ACC112 (cell line): ENCODE measurements around the gene SOS1.

ENCODE experiments used
- H2AFZ ChIP-seq: fragments of 200-600 bp; sonication (generic); one replicate; pipeline ENCODE4 v1.6.0; 2017; ENCODE audit warnings: antibody characterized with exemption, low read length; ENCODE audit not compliant: unreplicated experiment
- H3K27ac ChIP-seq: fragments of 200-600 bp; sonication (generic); 2 replicates; pipeline ENCODE4 v1.5.1; 2014; ENCODE audit warnings: low read depth, mild to moderate bottlenecking, antibody characterized with exemption, low read length, moderate library complexity
- H3K27me3 ChIP-seq: fragments of 200-600 bp; sonication (generic); 2 replicates; pipeline ENCODE4 v1.6.1; 2014; ENCODE audit warnings: mild to moderate bottlenecking, antibody characterized with exemption, low read length, moderate library complexity, mixed read lengths; ENCODE audit not compliant: insufficient read depth
- H3K36me3 ChIP-seq: fragments of 200-600 bp; sonication (generic); 2 replicates; pipeline ENCODE4 v1.6.1; 2016; ENCODE audit warnings: mild to moderate bottlenecking, antibody characterized with exemption, low read length, moderate library complexity, mixed read lengths; ENCODE audit not compliant: insufficient read depth
- H3K4me1 ChIP-seq: fragments of 200-600 bp; sonication (generic); one replicate; pipeline ENCODE4 v1.6.1; 2016; ENCODE audit warnings: low read length, mixed read lengths; ENCODE audit not compliant: insufficient read depth, unreplicated experiment, control insufficient read depth
- H3K4me3 ChIP-seq: fragments of 200-600 bp; sonication (generic); 2 replicates; pipeline ENCODE4 v1.5.1; 2014; ENCODE audit warnings: mild to moderate bottlenecking, low read depth, low read length
- H3K79me2 ChIP-seq: fragments of 200-600 bp; sonication (generic); one replicate; pipeline ENCODE4 v1.6.0; 2016; ENCODE audit warnings: low read length; ENCODE audit not compliant: control insufficient read depth, unreplicated experiment, insufficient read depth

Gene SOS1

GRCh38 chr2:38971377-38971776 is 149.5 kb downstream of the SOS1 start:
- H3K27me3 ChIP-seq = no peaks in the 10 kb centered on the region
- no peak overlapping the region for H3K4me3 ChIP-seq
- peaks cover 8% of the 10 kb centered on the region; the same call in 1 of the 2 replicates for H3K36me3 ChIP-seq
- H2AFZ ChIP-seq = no peak overlapping the region
- H3K4me1 ChIP-seq = no peaks in the 10 kb centered on the region
- no peak overlapping the region for H3K27ac ChIP-seq
- H3K79me2 ChIP-seq = no peaks in the 10 kb centered on the region

DNA sequence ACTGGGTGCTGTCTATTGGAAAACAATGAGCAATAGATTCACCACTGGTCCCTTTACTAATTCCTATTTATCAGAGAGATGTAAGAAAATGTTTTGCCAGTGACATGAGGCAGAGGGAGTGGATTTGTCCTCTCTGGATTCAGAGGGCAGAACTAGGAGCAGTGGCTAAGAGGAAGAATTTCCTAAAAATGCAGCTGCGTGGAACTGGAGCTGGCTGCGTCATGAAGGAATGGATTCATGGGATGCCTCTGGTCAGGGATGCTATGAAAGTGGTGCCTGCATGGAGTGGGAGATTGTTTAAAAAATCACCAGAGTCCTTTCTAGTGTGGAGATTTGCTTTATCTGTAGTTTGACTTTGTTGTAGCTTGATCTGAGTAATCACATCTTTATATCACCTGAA is 152.8 kb downstream of the SOS1 start:
- H2AFZ ChIP-seq = no peak overlapping the region
- no peaks in the 10 kb centered on the region for H3K27me3 ChIP-seq
- H3K27ac ChIP-seq = no peak overlapping the region
- H3K36me3 ChIP-seq = peaks cover 8% of the 10 kb centered on the region; the same call in 1 of the 2 replicates
- no peaks in the 10 kb centered on the region for H3K4me1 ChIP-seq
- no peaks in the 10 kb centered on the region for H3K79me2 ChIP-seq
- H3K4me3 ChIP-seq = no peak overlapping the region

- no peaks in the 10 kb centered on the region for H3K27me3 ChIP-seq
- no peaks in the 10 kb centered on the region for H3K4me1 ChIP-seq
- H3K79me2 ChIP-seq = no peaks in the 10 kb centered on the region
- H2AFZ ChIP-seq = no peak overlapping the region
- H3K36me3 ChIP-seq = peaks cover 8% of the 10 kb centered on the region; the same call in 1 of the 2 replicates
- H3K4me3 ChIP-seq = no peak overlapping the region
- H3K27ac ChIP-seq = no peak overlapping the region
These were observed 154.2 kb downstream of the SOS1 start for GRCh38 chr2:38966678-38967077.

GRCh38 chr2:38966006-38966405 is 154.8 kb downstream of the SOS1 start:
- Histone ChIP-seq H3K36me3 (peaks cover 8% of the 10 kb centered on the region; the same call in 1 of the 2 replicates), H2AFZ (no peak overlapping the region), H3K4me1 (peaks cover 2% of the 10 kb centered on the region), H3K79me2 (no peaks in the 10 kb centered on the region), H3K27ac (no peak overlapping the region), H3K4me3 (no peak overlapping the region), H3K27me3 (no peaks in the 10 kb centered on the region)

- Histone ChIP-seq H3K4me3 (peak overlapping the region; percentile 87), H3K36me3 (no peaks in the 10 kb centered on the region), H3K79me2 (no peaks in the 10 kb centered on the region), H2AFZ (peak overlapping the region; percentile 99), H3K4me1 (peaks cover 9% of the 10 kb centered on the region), H3K27me3 (no peaks in the 10 kb centered on the region), H3K27ac (no peak overlapping the region)
These were observed 160.1 kb downstream of the SOS1 start for GRCh38 chr2:38960609-38961320.

GRCh38 chr2:38959938-38960608 is 160.8 kb downstream of the SOS1 start:
- Histone ChIP-seq H3K4me3 (peak overlapping the region; percentile 87), H3K79me2 (no peaks in the 10 kb centered on the region), H2AFZ (peak overlapping the region; percentile 99), H3K4me1 (peaks cover 9% of the 10 kb centered on the region), H3K27me3 (no peaks in the 10 kb centered on the region), H3K36me3 (no peaks in the 10 kb centered on the region), H3K27ac (no peak overlapping the region)

GRCh38 chr2:38959466-38959865 is 161.4 kb downstream of the SOS1 start:
- no peaks in the 10 kb centered on the region for H3K79me2 ChIP-seq
- H3K27me3 ChIP-seq = no peaks in the 10 kb centered on the region
- peaks cover 9% of the 10 kb centered on the region for H3K4me1 ChIP-seq
- H3K36me3 ChIP-seq = no peaks in the 10 kb centered on the region
- H3K27ac ChIP-seq = no peak overlapping the region
- peak overlapping the region; percentile 90 for H2AFZ ChIP-seq
- peak overlapping the region; percentile 87 for H3K4me3 ChIP-seq

GRCh38 chr2:38957972-38958371 is 162.9 kb downstream of the SOS1 start:
- H2AFZ ChIP-seq = no peak overlapping the region
- H3K36me3 ChIP-seq = no peaks in the 10 kb centered on the region
- no peak overlapping the region for H3K4me3 ChIP-seq
- peaks cover 9% of the 10 kb centered on the region for H3K4me1 ChIP-seq
- no peak overlapping the region for H3K27ac ChIP-seq
- no peaks in the 10 kb centered on the region for H3K27me3 ChIP-seq
- no peaks in the 10 kb centered on the region for H3K79me2 ChIP-seq

DNA sequence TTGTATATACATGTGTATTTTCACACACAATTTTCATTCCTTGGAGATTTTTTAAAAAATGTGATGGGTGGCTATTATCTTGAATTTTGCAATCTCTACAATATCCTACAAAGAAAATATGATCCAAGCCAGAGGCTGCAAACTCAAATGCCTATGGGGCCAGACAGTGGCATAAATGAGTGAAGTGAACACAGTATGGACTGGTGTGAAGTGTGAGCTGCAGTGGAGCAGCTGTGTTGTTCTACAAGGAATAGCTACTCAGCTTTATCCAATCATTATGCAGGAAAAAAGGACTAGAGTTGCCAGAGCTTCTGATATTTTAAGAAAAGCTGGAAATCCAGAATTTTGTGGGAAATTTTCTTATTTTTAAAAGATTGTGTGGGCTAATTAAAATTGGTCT is 169.1 kb downstream of the SOS1 start:
- Histone ChIP-seq H3K4me3 (no peak overlapping the region), H3K79me2 (no peaks in the 10 kb centered on the region), H3K27me3 (no peaks in the 10 kb centered on the region), H3K4me1 (peaks cover 8% of the 10 kb centered on the region), H3K27ac (no peak overlapping the region), H2AFZ (no peak overlapping the region), H3K36me3 (no peaks in the 10 kb centered on the region)

GRCh38 chr2:38948995-38949394 is 171.9 kb downstream of the SOS1 start:
- no peaks in the 10 kb centered on the region for H3K36me3 ChIP-seq
- H3K27ac ChIP-seq = no peak overlapping the region
- no peaks in the 10 kb centered on the region for H3K79me2 ChIP-seq
- H3K4me1 ChIP-seq = peaks cover 10% of the 10 kb centered on the region
- no peak overlapping the region for H3K4me3 ChIP-seq
- no peak overlapping the region for H2AFZ ChIP-seq
- H3K27me3 ChIP-seq = no peaks in the 10 kb centered on the region

DNA sequence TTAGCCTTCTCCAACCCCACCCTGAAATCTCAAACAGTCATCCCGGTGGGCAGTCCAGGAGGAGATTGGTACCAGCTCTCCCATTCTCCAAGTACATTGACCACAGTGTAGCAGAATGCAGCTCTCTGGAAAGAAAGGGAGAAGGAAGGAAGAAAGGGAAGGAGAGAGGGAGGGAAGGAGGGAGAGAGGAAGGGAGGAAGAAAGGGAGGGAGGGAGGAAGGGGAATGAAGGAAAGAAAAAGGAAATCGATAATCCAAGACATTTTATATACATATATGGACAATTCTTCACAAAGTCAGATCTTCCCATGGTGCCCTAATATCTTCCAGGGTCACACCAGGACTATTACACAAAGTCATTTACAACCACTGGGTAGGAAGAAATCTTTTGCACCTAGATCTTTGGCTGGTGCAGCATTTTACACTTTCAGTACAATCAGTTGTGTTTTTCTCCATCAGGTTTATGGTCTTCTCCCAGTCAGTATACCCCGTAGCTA is 172.4 kb downstream of the SOS1 start:
- no peak overlapping the region for H3K4me3 ChIP-seq
- H3K79me2 ChIP-seq = no peaks in the 10 kb centered on the region
- H3K36me3 ChIP-seq = no peaks in the 10 kb centered on the region
- peaks cover 10% of the 10 kb centered on the region for H3K4me1 ChIP-seq
- H2AFZ ChIP-seq = no peak overlapping the region
- H3K27ac ChIP-seq = no peak overlapping the region
- H3K27me3 ChIP-seq = no peaks in the 10 kb centered on the region
